HepG2 (cell line): ENCODE measurements around the gene MTA3.

Source experiments
- CTCF ChIP-seq: sonication (generic); formaldehyde crosslinking; IDR thresholded peaks from 2 replicates; pipeline ENCODE4 v1.5.0; 2020; ENCODE audit warnings: mild to moderate bottlenecking, missing genetic modification reagents, moderate library complexity
- EP300 ChIP-seq, 3 experiments: sonication (generic) in 1 of 3; formaldehyde crosslinking in 1 of 3; IDR thresholded peaks; 2 replicates each; pipeline versions ENCODE4 v1.5.1 to v1.6.1; 2011 to 2020; ENCODE audit warnings: low read depth in 2 of 3, low read length in 2 of 3, borderline replicate concordance in 1 of 3, improper control_type of control experiment in 1 of 3, mild to moderate bottlenecking in 1 of 3, missing genetic modification reagents in 1 of 3, moderate library complexity in 1 of 3
- FOXK1 ChIP-seq: sonication (generic); formaldehyde crosslinking; IDR thresholded peaks from 2 replicates; pipeline ENCODE4 v1.4.0; 2020; ENCODE audit warnings: low read depth, missing genetic modification reagents, borderline replicate concordance
- GFI1 ChIP-seq: sonication (generic); formaldehyde crosslinking; IDR thresholded peaks from 2 replicates; pipeline ENCODE4 v1.5.0; 2020; ENCODE audit warnings: missing genetic modification reagents, mild to moderate bottlenecking, borderline replicate concordance
- HNF4G ChIP-seq, 2 experiments: sonication (generic) in 1 of 2; formaldehyde crosslinking in 1 of 2; IDR thresholded peaks; 2 replicates each; pipeline versions ENCODE4 v1.4.0 to v1.6.1; 2011 to 2020; ENCODE audit warnings: borderline replicate concordance in 2 of 2, low read depth in 2 of 2, mild to moderate bottlenecking in 2 of 2, low read length in 1 of 2, missing genetic modification reagents in 1 of 2, moderate library complexity in 1 of 2
- PITX1 ChIP-seq: sonication (generic); formaldehyde crosslinking; IDR thresholded peaks from 2 replicates; pipeline ENCODE4 v1.5.1; 2020; ENCODE audit warnings: mild to moderate bottlenecking, missing genetic modification reagents
- SOX6 ChIP-seq, 2 experiments: fragments of 450-650 bp in 1 of 2; sonication (generic) in 1 of 2; formaldehyde crosslinking in 1 of 2; IDR thresholded peaks; 2 replicates each; pipeline versions ENCODE4 v1.4.0 to v1.6.1; 2017 to 2020; ENCODE audit warnings: antibody characterized with exemption in 1 of 2, mild to moderate bottlenecking in 1 of 2, missing genetic modification reagents in 1 of 2
- TBL1XR1 ChIP-seq: fragments of 150-350 bp; IDR thresholded peaks from 2 replicates; pipeline ENCODE4 v1.6.1; 2014; ENCODE audit warnings: borderline replicate concordance, low read length; ENCODE audit not compliant: partially characterized antibody
- XRCC5 ChIP-seq: fragments of 200-400 bp; formaldehyde crosslinking; optimal IDR thresholded peaks from 2 replicates; pipeline ENCODE3; 2017; ENCODE audit warnings: mild to moderate bottlenecking, low read length
- YY1 ChIP-seq: IDR thresholded peaks from 2 replicates; pipeline ENCODE4 v1.6.1; 2011; ENCODE audit warnings: low read length, low read depth, moderate library complexity, mild to moderate bottlenecking; ENCODE audit not compliant: insufficient read depth, insufficient replicate concordance
- ZNF772 ChIP-seq: sonication (generic); formaldehyde crosslinking; IDR thresholded peaks from 2 replicates; pipeline ENCODE4 v1.5.0; 2020; ENCODE audit warnings: mild to moderate bottlenecking, missing genetic modification reagents

- no peak for TF ChIP-seq SOX6 (IDR thresholded peaks at IDR 0.05)
- no peak for TF ChIP-seq SOX6 (CRISPR knock-in tag; IDR thresholded peaks at IDR 0.05)
- no peak for TF ChIP-seq PITX1 (CRISPR knock-in tag)
- TF ChIP-seq YY1 = no peak
- TF ChIP-seq TBL1XR1 = no peak
- no peak for TF ChIP-seq FOXK1 (CRISPR knock-in tag)
- no peak for TF ChIP-seq GFI1 (CRISPR knock-in tag)
- TF ChIP-seq CTCF (CRISPR knock-in tag) = no peak
- no peak for TF ChIP-seq EP300 (IDR thresholded peaks at IDR 0.05; ENCODE audit: low read depth in 2 of 2, low read length in 2 of 2)
- no peak for TF ChIP-seq EP300 (CRISPR knock-in tag; IDR thresholded peaks at IDR 0.05; ENCODE audit: borderline replicate concordance)
- TF ChIP-seq XRCC5 = no peak
- TF ChIP-seq ZNF772 = no peak
- TF ChIP-seq HNF4G (IDR thresholded peaks at IDR 0.05; ENCODE audit: borderline replicate concordance, low read depth, low read length) = no peak
- no peak for TF ChIP-seq HNF4G (CRISPR knock-in tag; IDR thresholded peaks at IDR 0.05; ENCODE audit: borderline replicate concordance, low read depth)
Measured at GRCh38 chr2:42567364-42567763, 1.1 kb upstream of the MTA3 start.
